ENCODE measurements around the gene TXNDC16.

GRCh38 chr14:52575858-52576257 is 23.6 kb upstream of the TXNDC16 start:
- TF ChIP-seq EZH2 (IDR thresholded peaks at IDR 0.05; ENCODE audit: insufficient read depth, low read length), result no peak
- TF ChIP-seq CTCF (IDR thresholded peaks at IDR 0.05; ENCODE audit: insufficient read depth, low read depth, low read length), result no peak

Data from astrocyte (in vitro differentiated cells and primary cell).